ENCODE results near the gene ATAD3C.
A peak's percentile ranks its signal among the peaks of the same experiment; 100 is the strongest.

ATAD3C gene

DNA sequence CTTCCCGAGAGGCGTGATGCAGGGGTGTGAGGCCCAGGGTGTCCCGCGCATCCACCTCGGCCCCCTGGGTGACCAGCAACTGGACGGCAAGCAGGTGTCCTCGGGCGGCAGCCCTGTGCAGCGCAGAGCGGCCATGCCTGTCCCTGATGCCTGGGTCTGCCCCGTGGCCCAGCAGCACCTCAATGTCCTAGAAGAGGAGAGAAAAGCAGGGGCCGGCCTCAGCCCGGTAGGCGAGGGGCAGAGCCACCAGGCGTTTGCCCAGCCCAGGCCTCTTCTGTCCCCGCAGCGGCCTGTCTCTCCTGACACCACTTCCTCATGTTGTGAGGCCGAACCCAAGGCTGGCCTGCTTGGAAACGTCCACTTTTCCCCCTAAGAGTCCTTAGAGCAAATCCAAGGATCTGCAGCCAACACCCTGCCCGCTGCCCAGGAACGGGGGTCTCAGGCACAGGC, 30.1 kb upstream of the ATAD3C start:
- Histone ChIP-seq H3K4me1 (ENCODE audit: control insufficient read depth in 5 of 5, insufficient read depth in 5 of 5, low read length in 5 of 5) (peaks cover 0 to 22% (median 18%) of the 10 kb centered on the region in 5 donors), H3K27ac (ENCODE audit: low read depth, low read length) (no peak overlapping the region), H3K36me3 (ENCODE audit: control insufficient read depth in 5 of 5, insufficient read depth in 5 of 5, low read length in 5 of 5) (no peaks in the 10 kb centered on the region), H3K9me3 (ENCODE audit: control insufficient read depth in 5 of 5, low read length in 5 of 5) (no peaks in the 10 kb centered on the region), H3K9ac (ENCODE audit: low read length in 5 of 5) (peak overlapping the region in 3 of 5 donors; percentile 30 to 76 (median 51)), H3K27me3 (ENCODE audit: control insufficient read depth in 5 of 5, insufficient read depth in 4 of 5, low read length in 5 of 5) (peaks cover 0 to 3% (median 0%) of the 10 kb centered on the region in 5 donors), H3K4me3 (ENCODE audit: low read depth in 1 of 5, low read length in 5 of 5) (peak overlapping the region in 4 of 5 donors; percentile 45 to 70 (median 58))

DNA sequence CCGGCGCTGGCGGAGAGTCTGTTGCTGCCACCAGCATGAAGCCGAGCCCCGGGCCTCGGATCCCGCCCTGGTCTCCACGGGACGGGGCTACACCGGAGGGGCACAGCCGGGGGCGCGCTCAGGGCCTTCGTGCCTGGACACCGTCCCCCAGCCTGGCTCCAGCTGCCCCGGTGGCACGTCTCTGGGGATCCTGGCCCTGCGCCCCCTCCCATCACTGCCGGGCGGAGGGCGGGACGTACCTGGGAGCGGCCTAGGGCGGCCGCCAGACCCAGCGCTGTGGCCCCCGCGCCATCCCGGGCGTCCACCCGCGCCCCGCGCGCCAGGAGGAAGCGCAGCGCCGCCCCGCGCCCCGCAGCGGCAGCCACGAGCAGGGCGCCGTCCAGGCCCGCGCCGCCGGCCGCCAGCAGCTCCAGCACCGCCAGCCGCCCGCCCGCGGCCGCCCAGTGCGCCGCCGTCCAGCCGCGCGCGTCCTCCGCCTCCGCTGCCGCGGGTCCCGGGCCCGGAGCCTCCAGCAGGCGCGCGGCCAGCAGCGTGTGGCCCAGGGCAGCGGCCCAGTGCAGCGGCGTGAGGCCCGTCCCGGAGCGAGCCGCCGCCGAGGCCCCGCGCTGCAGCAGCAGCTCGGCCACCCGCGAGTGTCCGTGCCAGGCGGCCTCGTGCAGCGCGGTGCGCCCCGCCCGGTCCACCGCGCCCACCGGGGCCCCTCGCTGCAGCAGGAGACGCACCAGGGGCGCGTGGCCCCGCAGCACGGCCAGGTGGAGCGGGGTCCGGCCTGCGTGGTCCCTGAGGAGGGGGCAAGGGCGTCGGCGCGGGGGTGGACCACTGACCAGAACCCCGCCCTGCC, 29.5 kb upstream of the ATAD3C start:
- Histone ChIP-seq H3K4me1 (ENCODE audit: control insufficient read depth in 5 of 5, insufficient read depth in 5 of 5, low read length in 5 of 5) (peaks cover 0 to 22% (median 18%) of the 10 kb centered on the region in 5 donors), H3K27ac (ENCODE audit: low read depth, low read length) (no peak overlapping the region), H3K9me3 (ENCODE audit: control insufficient read depth in 5 of 5, low read length in 5 of 5) (no peaks in the 10 kb centered on the region), H3K27me3 (ENCODE audit: control insufficient read depth in 5 of 5, insufficient read depth in 4 of 5, low read length in 5 of 5) (peaks cover 0 to 3% (median 0%) of the 10 kb centered on the region in 5 donors), H3K4me3 (ENCODE audit: low read depth in 1 of 5, low read length in 5 of 5) (peak overlapping the region in 4 of 5 donors; percentile 45 to 70 (median 58)), H3K9ac (ENCODE audit: low read length in 5 of 5) (peak overlapping the region in 3 of 5 donors; percentile 30 to 76 (median 51)), H3K36me3 (ENCODE audit: control insufficient read depth in 5 of 5, insufficient read depth in 5 of 5, low read length in 5 of 5) (no peaks in the 10 kb centered on the region)

DNA sequence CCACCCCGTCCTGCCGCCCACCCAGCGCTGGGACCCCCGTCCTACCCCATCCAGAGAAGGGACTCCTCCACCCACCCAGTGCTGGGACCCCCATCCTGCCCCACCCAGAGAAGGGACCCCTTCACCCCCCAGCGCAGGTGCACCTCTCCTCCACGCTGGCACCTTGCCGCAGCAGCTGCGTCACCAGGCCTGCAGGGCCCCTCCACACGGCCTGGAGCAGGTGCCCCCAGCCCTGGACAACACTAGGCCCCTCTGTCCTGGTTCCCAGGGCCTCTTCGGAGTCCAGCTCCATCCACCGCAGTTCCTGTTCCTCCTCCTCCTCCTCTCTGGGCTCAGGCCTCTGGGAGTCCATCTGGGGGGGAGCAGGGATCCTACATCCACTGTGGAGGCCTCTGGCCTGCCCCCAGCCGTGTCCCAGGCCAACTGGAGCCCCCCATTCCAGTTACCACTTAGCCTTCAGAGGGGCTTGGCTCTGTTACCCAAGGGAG, 28.8 kb upstream of the ATAD3C start:
- Histone ChIP-seq H3K4me1 (ENCODE audit: control insufficient read depth in 5 of 5, insufficient read depth in 5 of 5, low read length in 5 of 5) (peaks cover 0 to 22% (median 18%) of the 10 kb centered on the region in 5 donors), H3K9me3 (ENCODE audit: control insufficient read depth in 5 of 5, low read length in 5 of 5) (no peaks in the 10 kb centered on the region), H3K27me3 (ENCODE audit: control insufficient read depth in 5 of 5, insufficient read depth in 4 of 5, low read length in 5 of 5) (peaks cover 0 to 3% (median under 1%) of the 10 kb centered on the region in 5 donors), H3K9ac (ENCODE audit: low read length in 5 of 5) (peak overlapping the region in 1 of 5 donors; percentile 41), H3K36me3 (ENCODE audit: control insufficient read depth in 5 of 5, insufficient read depth in 5 of 5, low read length in 5 of 5) (no peaks in the 10 kb centered on the region), H3K4me3 (ENCODE audit: low read depth in 1 of 5, low read length in 5 of 5) (peak overlapping the region in 2 of 5 donors; percentile 18 to 44), H3K27ac (ENCODE audit: low read depth, low read length) (no peak overlapping the region)

DNA sequence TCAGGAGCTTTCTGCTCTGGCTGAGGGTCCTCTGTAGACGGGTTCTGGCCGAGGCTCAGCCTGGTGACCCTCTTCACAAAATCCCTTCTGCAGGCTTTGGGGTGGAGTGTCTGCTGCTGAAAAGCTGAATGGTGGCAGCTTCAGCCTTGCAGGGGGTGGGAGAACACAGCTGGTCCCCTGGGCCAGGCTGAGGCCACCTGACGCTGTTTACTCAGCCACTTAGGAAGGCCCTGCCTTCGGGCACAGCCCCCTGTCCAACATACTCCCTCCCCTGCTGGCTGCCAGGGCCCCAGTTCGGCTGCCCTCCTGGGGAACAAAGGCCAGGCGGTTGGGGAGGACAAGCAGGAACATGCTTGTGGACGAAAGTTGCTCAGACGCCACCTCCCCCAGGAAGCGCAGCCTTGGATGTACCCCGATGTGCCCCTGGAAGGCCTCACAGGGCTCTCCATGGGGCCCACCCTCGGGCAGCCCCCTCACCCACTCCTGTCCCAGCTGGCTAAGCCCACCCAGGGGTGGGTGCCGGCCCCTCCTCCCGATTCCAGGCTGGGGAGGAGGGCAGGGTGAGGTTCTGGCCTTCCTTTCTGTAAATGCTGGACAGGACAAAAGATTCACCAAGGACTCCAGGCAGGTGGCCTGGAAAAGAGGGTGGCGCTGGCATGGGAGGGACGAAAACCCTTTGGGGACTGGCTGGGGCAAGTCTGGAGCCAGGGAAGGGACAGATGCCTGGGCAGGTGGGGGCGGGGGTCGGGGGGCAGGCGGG, 28.2 kb upstream of the ATAD3C start, which contains the start of gene ANKRD65:
Gene ANKRD65, minus strand, starts transcription at position 130 of the 760 bp plus-strand sequence. CDS start 271 bp downstream, outside the sequence.
- Histone ChIP-seq H3K27ac (ENCODE audit: low read depth, low read length) (no peak within 1 kb of the TSS), H3K4me1 (ENCODE audit: control insufficient read depth in 5 of 5, insufficient read depth in 5 of 5, low read length in 5 of 5) (peaks cover 0 to 22% (median 18%) of the 10 kb centered on the region in 5 donors), H3K27me3 (ENCODE audit: control insufficient read depth in 5 of 5, insufficient read depth in 4 of 5, low read length in 5 of 5) (peaks cover 0 to 7% (median 3%) of the 10 kb centered on the region in 5 donors), H3K9ac (ENCODE audit: low read length in 5 of 5) (peak within 1 kb of the TSS in 1 of 5 donors; percentile 41), H3K36me3 (ENCODE audit: control insufficient read depth in 5 of 5, insufficient read depth in 5 of 5, low read length in 5 of 5) (no peaks in the 10 kb centered on the region), H3K4me3 (ENCODE audit: low read depth in 1 of 5, low read length in 5 of 5) (peak within 1 kb of the TSS in 4 of 5 donors; percentile 18 to 63 (median 51)), H3K9me3 (ENCODE audit: control insufficient read depth in 5 of 5, low read length in 5 of 5) (no peaks in the 10 kb centered on the region)

DNA sequence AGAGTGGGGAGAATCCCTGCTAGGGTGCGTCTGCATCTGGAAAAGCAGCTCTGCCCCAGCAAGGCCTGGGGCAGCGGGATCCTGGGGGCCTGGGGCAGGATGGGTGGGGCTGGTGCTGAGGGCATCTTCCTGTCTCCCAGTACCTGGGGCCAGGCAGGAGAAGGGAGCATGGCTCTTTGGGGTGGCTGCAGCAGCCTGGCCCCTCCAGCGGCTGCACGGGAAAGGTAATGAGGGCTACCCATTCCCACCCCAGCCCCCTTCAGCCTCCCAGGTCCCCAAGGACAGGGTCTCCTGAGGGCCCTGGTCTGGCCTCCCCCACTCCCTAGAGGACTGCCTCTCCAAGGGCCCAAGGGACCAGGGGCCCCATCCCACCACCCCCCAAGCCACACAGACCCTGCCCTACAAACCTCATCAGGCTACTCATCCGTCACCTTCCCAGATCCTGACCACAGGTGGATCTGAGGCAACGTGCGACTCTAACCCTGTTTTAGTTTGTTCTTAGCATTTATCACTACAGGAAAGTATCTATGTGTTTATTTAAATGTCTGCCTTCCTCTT, 27.5 kb upstream of the ATAD3C start:
- Histone ChIP-seq H3K27ac (ENCODE audit: low read depth, low read length) (no peak overlapping the region), H3K9me3 (ENCODE audit: control insufficient read depth in 5 of 5, low read length in 5 of 5) (no peaks in the 10 kb centered on the region), H3K36me3 (ENCODE audit: control insufficient read depth in 5 of 5, insufficient read depth in 5 of 5, low read length in 5 of 5) (no peaks in the 10 kb centered on the region), H3K27me3 (ENCODE audit: control insufficient read depth in 5 of 5, insufficient read depth in 4 of 5, low read length in 5 of 5) (peaks cover 0 to 12% (median 4%) of the 10 kb centered on the region in 5 donors), H3K4me1 (ENCODE audit: control insufficient read depth in 5 of 5, insufficient read depth in 5 of 5, low read length in 5 of 5) (peaks cover 0 to 22% (median 18%) of the 10 kb centered on the region in 5 donors), H3K9ac (ENCODE audit: low read length in 5 of 5) (no peak overlapping the region), H3K4me3 (ENCODE audit: low read depth in 1 of 5, low read length in 5 of 5) (no peak overlapping the region)

DNA sequence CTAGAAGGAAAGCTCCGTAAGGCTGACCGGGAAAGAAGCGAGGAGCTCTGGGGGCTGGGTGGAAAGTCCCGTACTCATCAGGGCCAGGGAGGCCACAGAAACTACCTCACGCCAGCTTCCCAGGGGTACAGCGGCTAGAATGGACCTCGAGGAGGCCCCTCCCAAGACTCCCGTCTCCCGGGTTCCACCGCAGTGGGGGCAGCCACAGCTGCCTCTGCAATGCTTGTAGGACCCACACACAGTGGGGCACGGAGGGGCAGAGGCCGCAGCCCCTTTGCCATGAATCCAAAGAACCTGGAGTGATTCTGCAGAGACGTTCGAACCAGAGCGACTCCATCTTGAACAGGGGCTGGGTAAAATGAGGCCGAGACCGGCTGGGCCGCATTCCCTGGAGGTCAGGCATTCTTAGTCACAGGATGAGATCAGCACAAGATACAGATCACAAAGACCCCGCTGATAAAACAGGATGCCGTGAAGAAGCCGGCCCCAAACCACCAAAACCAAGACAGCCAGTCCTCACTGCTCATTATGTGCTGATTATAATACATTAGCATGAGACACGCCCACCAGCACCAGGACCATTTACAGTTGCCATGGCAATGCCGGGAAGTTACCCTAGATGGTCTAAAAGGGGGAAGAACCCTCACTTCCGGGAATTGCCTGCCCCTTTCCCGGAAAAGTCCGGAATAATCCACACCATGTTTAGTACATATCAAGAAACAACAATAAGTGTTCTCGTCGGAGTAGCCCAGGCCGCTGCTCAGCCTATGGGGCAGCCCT, 26.8 kb upstream of the ATAD3C start:
- H3K27ac ChIP-seq (ENCODE audit: low read depth, low read length), result no peak overlapping the region
- no peak overlapping the region for H3K4me3 ChIP-seq (ENCODE audit: low read depth in 1 of 5, low read length in 5 of 5)
- no peaks in the 10 kb centered on the region for H3K9me3 ChIP-seq (ENCODE audit: control insufficient read depth in 5 of 5, low read length in 5 of 5)
- H3K4me1 ChIP-seq (ENCODE audit: control insufficient read depth in 5 of 5, insufficient read depth in 5 of 5, low read length in 5 of 5), result peaks cover 0 to 22% (median 18%) of the 10 kb centered on the region in 5 donors
- no peaks in the 10 kb centered on the region for H3K36me3 ChIP-seq (ENCODE audit: control insufficient read depth in 5 of 5, insufficient read depth in 5 of 5, low read length in 5 of 5)
- peaks cover 0 to 12% (median 4%) of the 10 kb centered on the region in 5 donors for H3K27me3 ChIP-seq (ENCODE audit: control insufficient read depth in 5 of 5, insufficient read depth in 4 of 5, low read length in 5 of 5)
- no peak overlapping the region for H3K9ac ChIP-seq (ENCODE audit: low read length in 5 of 5)

DNA sequence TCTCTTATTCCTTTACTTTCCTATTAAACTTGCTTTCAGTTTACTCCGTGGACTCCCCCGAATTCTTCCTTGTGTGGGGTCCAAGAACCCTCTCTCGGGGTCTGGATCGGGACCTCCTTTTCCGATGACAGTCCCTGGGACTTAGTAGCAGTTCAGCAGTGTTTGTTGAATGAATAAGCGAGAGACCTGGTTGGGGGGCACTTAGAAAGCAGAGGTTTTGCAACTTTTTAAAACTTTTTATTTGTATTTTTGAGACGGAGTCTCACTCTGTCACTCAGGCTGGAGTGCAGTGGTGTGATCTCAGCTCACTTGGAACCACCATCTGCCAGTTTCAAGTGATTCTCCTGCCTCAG, 26.3 kb upstream of the ATAD3C start:
- Histone ChIP-seq H3K4me1 (ENCODE audit: control insufficient read depth in 5 of 5, insufficient read depth in 5 of 5, low read length in 5 of 5) (peaks cover 0 to 22% (median 18%) of the 10 kb centered on the region in 5 donors), H3K4me3 (ENCODE audit: low read depth in 1 of 5, low read length in 5 of 5) (no peak overlapping the region), H3K9ac (ENCODE audit: low read length in 5 of 5) (no peak overlapping the region), H3K27me3 (ENCODE audit: control insufficient read depth in 5 of 5, insufficient read depth in 4 of 5, low read length in 5 of 5) (peaks cover 0 to 12% (median 4%) of the 10 kb centered on the region in 5 donors), H3K27ac (ENCODE audit: low read depth, low read length) (no peak overlapping the region), H3K36me3 (ENCODE audit: control insufficient read depth in 5 of 5, insufficient read depth in 5 of 5, low read length in 5 of 5) (no peaks in the 10 kb centered on the region), H3K9me3 (ENCODE audit: control insufficient read depth in 5 of 5, low read length in 5 of 5) (no peaks in the 10 kb centered on the region)

DNA sequence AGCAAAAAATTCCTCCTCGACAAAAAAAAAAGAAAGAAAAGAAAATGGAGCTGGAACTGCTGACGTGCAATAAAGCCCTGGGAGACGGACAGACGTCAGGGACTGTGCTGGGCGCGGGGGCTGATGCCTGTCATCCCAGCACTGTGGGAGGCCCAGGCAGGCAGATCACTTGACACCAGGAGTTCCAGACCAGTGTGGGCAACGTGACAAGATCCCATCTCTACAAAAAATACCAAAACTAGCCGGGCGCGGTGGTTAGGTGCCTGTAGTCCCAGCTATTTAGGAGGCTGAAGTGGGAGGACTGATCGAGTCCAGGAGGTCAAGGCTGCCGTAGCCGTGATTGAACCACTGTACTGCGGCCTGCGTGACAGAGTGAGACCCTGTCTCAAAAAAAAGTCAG, 24.8 kb upstream of the ATAD3C start:
- H3K27me3 ChIP-seq (ENCODE audit: control insufficient read depth in 5 of 5, insufficient read depth in 4 of 5, low read length in 5 of 5), result peaks cover 0 to 12% (median 4%) of the 10 kb centered on the region in 5 donors
- peaks cover 2 to 19% (median 16%) of the 10 kb centered on the region in 5 donors for H3K4me1 ChIP-seq (ENCODE audit: control insufficient read depth in 5 of 5, insufficient read depth in 5 of 5, low read length in 5 of 5)
- no peak overlapping the region for H3K27ac ChIP-seq (ENCODE audit: low read depth, low read length)

DNA sequence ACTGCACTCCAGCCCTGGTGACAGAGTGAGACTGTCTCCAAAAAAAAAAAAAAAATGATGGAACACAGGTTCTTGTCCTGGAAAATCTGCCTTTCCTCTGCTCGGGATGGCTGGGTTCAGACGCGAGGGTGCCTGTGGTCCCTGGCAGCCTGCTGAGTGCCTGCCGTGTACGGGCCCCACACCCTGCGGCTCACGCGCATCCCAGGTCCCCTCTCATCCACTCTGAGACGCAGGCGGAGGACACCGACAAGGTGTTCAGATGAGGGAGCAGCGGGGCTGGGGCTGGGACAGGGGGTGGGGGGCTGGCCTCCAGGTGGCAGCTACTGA, 24.1 kb upstream of the ATAD3C start:
- Histone ChIP-seq H3K4me1 (ENCODE audit: control insufficient read depth in 5 of 5, insufficient read depth in 5 of 5, low read length in 5 of 5) (peaks cover 4 to 24% (median 20%) of the 10 kb centered on the region in 5 donors), H3K4me3 (ENCODE audit: low read depth in 1 of 5, low read length in 5 of 5) (no peak overlapping the region), H3K27me3 (ENCODE audit: control insufficient read depth in 5 of 5, insufficient read depth in 4 of 5, low read length in 5 of 5) (peaks cover 0 to 12% (median 4%) of the 10 kb centered on the region in 5 donors), H3K9ac (ENCODE audit: low read length in 5 of 5) (no peak overlapping the region), H3K36me3 (ENCODE audit: control insufficient read depth in 5 of 5, insufficient read depth in 5 of 5, low read length in 5 of 5) (no peaks in the 10 kb centered on the region), H3K27ac (ENCODE audit: low read depth, low read length) (no peak overlapping the region), H3K9me3 (ENCODE audit: control insufficient read depth in 5 of 5, low read length in 5 of 5) (no peaks in the 10 kb centered on the region)

More for the DNA sequence above, 24.8 kb upstream of the ATAD3C start:
- H3K9me3 ChIP-seq (ENCODE audit: control insufficient read depth in 5 of 5, low read length in 5 of 5), result no peaks in the 10 kb centered on the region
- H3K9ac ChIP-seq (ENCODE audit: low read length in 5 of 5), result no peak overlapping the region
- no peak overlapping the region for H3K4me3 ChIP-seq (ENCODE audit: low read depth in 1 of 5, low read length in 5 of 5)
- no peaks in the 10 kb centered on the region for H3K36me3 ChIP-seq (ENCODE audit: control insufficient read depth in 5 of 5, insufficient read depth in 5 of 5, low read length in 5 of 5)
